ENCODE results near the gene PUM1.
A peak's percentile ranks its signal among the peaks of the same experiment; 100 is the strongest.

GRCh38 chr1:30929135-30929889 is 136.2 kb downstream of the PUM1 start:
- TF ChIP-seq POLR2A (IDR thresholded peaks at IDR 0.05): no peak
- TF ChIP-seq, protein P1, sequence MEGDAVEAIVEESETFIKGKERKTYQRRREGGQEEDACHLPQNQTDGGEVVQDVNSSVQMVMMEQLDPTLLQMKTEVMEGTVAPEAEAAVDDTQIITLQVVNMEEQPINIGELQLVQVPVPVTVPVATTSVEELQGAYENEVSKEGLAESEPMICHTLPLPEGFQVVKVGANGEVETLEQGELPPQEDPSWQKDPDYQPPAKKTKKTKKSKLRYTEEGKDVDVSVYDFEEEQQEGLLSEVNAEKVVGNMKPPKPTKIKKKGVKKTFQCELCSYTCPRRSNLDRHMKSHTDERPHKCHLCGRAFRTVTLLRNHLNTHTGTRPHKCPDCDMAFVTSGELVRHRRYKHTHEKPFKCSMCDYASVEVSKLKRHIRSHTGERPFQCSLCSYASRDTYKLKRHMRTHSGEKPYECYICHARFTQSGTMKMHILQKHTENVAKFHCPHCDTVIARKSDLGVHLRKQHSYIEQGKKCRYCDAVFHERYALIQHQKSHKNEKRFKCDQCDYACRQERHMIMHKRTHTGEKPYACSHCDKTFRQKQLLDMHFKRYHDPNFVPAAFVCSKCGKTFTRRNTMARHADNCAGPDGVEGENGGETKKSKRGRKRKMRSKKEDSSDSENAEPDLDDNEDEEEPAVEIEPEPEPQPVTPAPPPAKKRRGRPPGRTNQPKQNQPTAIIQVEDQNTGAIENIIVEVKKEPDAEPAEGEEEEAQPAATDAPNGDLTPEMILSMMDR (IDR thresholded peaks at IDR 0.05 in 8 of 11, conservative IDR thresholded peaks at IDR 0.05 in 3 of 11): peak; percentile 18 to 87 (median 68)
